Measurements from ENCODE around the gene RPL12. TPM values are rescaled to one million over a fixed set of nuclear protein-coding genes. Genes with fewer than 3 reads are reported as not detected.

RPL12 gene
- total RNA-seq, 1 donor from 2014 or later = 1,018 TPM

DNA sequence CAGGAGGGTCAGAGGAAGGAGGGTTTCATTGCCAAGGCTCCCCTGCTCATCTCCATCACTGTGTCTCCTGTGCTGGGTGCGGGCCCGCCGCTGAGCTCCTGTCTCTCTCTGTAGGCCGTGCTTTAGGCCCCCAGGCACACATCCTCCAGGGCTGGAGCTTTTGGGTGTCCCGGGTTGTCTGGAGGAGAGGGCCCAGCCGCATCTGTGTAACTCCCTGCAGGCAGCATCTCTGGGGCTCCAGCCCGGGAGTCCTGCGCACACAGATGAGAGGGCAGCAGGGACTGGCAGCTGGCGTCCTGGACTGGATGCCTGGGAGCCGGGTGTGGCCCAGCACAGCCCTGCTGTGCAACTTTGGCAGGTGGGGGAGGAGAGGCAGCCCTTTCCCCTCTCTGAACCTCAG is 40.3 kb upstream of the RPL12 start:
- peaks cover 94% of the 10 kb centered on the region for H3K36me3 ChIP-seq
- H3K9me3 ChIP-seq = no peaks in the 10 kb centered on the region
- no peak overlapping the region for H3K4me3 ChIP-seq
- ATAC-seq = no peak
- H3K27ac ChIP-seq = no peak overlapping the region
- no peak for DNase-seq
- intact Hi-C loops (cut with DNase I) = no loop called here
- TF ChIP-seq, protein P1, sequence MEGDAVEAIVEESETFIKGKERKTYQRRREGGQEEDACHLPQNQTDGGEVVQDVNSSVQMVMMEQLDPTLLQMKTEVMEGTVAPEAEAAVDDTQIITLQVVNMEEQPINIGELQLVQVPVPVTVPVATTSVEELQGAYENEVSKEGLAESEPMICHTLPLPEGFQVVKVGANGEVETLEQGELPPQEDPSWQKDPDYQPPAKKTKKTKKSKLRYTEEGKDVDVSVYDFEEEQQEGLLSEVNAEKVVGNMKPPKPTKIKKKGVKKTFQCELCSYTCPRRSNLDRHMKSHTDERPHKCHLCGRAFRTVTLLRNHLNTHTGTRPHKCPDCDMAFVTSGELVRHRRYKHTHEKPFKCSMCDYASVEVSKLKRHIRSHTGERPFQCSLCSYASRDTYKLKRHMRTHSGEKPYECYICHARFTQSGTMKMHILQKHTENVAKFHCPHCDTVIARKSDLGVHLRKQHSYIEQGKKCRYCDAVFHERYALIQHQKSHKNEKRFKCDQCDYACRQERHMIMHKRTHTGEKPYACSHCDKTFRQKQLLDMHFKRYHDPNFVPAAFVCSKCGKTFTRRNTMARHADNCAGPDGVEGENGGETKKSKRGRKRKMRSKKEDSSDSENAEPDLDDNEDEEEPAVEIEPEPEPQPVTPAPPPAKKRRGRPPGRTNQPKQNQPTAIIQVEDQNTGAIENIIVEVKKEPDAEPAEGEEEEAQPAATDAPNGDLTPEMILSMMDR (IDR thresholded peaks at IDR 0.05) = no peak
- H3K27me3 ChIP-seq (ENCODE audit: low read depth) = no peaks in the 10 kb centered on the region
- peaks cover 3% of the 10 kb centered on the region for H3K4me1 ChIP-seq

DNA sequence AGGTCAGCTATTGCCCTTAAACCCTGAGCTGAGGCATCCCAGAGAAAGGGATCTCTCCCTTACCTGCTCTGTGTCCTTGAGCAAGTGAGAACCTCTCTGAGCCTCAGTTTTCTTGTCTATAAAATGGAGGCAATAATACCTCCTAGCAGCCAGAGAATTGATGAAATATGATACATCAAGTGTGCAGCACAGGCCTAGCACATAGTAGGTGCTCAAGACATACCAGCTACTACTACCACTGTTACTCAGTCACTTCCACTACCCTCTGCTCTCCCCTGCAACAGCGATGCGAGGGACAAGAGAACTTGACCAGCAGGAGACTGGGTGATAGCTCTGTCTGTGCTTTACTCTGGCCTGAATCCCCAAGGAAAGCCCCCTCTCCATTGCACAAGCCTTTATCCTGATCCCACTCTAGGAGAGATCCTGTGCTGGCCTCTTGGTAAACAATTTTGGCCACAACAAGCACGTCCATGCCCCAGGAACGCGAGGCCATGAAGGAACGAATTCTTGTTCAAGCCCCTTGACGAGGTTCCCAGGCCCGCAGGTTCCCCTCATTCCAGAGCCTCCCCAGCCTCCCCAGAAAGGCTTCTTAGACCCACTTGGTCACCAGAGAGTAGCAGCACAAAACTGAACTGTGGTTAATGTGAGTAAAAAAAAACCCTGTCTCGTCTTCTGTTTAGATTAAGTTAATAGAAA is 39.5 kb upstream of the RPL12 start:
- peaks cover 94% of the 10 kb centered on the region for H3K36me3 ChIP-seq
- H3K9me3 ChIP-seq = no peaks in the 10 kb centered on the region
- TF ChIP-seq, protein P1 (IDR thresholded peaks at IDR 0.05) = no peak
- no peaks in the 10 kb centered on the region for H3K27me3 ChIP-seq (ENCODE audit: low read depth)
- no peak overlapping the region for H3K27ac ChIP-seq
- ATAC-seq (no peak), DNase-seq (no peak)
- intact Hi-C loops (cut with DNase I) = no loop called here
- H3K4me3 ChIP-seq = no peak overlapping the region
- H3K4me1 ChIP-seq = peaks cover 3% of the 10 kb centered on the region

DNA sequence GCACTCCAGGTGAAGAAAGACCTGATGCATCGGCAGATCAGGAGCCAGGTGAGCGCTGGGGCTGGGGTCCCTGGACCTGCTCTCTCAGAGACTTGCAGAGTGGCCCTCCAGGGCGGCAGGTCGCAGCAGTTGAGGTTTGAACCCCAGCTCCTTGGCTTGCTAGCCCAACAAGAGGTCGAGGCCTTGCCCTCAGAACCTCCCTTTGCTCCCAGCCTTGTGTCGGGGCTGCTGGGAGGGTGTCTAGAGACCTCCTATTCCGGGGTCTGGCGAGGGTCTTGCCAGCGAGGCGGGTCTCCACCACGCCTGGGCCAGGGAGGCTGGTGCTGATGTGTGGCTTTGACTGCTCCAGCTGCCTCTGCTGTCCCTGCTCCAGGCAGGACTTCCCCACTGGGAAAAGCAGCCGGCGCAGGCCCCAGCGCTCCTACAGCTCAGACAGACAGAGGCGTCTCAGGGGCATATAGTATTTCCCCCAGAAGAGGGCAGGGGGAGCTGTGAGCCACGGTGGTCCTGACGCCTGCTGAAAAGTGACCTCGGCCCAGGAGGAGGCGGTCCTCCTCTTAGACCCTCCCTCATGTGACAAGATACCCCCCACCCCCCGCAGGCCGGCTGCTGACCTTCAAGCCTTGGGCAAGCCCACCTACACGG is 38.4 kb upstream of the RPL12 start:
- Histone ChIP-seq H3K4me3 (no peak overlapping the region), H3K27me3 (ENCODE audit: low read depth) (no peaks in the 10 kb centered on the region), H3K27ac (no peak overlapping the region), H3K36me3 (peaks cover 98% of the 10 kb centered on the region), H3K9me3 (no peaks in the 10 kb centered on the region), H3K4me1 (no peaks in the 10 kb centered on the region)
- DNase-seq (no peak), ATAC-seq (no peak)
- TF ChIP-seq, protein P1 (IDR thresholded peaks at IDR 0.05) = no peak
- intact Hi-C loops (cut with DNase I) = no loop called here

DNA sequence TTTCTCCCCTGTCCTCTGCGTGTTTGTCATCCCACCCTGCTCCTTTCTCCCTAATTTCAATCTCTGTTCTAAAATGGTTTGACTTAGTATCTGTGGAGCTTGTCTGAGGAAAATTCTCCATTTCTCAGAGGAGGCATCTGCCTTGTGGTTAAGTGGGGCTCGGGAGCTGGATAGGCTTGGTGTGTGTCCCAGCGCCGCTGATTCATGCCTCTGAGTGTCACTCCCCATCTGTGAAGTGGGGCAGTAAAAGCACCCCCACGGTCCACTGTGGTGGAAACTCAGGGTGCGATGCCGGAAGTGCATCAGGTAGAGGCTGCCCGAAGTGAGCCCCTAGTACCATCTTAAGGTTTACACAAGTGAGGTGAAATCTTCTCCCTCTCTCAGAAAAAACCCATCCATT is 37.7 kb upstream of the RPL12 start:
- TF ChIP-seq, protein P1 (IDR thresholded peaks at IDR 0.05) = no peak
- H3K27me3 ChIP-seq (ENCODE audit: low read depth) = no peaks in the 10 kb centered on the region
- no peak overlapping the region for H3K27ac ChIP-seq
- DNase-seq (no peak), ATAC-seq (no peak)
- H3K36me3 ChIP-seq = peaks cover 97% of the 10 kb centered on the region
- H3K9me3 ChIP-seq = no peaks in the 10 kb centered on the region
- intact Hi-C loops (cut with DNase I) = no loop called here
- H3K4me3 ChIP-seq = no peak overlapping the region
- H3K4me1 ChIP-seq = no peaks in the 10 kb centered on the region

DNA sequence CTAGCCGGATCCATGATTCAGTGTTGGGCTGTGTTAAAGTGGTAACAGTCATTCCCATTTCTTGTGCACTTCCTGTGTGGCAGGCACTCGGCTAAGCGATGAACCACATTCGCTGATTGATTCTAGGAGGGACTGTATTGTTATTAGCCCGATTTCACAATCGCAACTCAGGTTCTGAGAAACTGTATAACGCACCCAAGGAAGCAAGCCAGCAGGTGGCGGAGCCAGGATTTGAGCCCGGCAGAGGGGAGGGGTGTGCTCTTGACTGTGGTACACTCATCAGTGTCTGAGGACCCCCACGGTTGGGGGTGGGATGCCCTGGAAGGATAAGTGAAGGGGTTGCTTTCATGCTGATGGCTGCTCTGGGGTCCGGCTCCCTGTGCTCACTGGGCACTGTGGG is 34.8 kb upstream of the RPL12 start:
- no peak for DNase-seq
- intact Hi-C loops (cut with DNase I) = no loop called here
- Histone ChIP-seq H3K4me3 (no peak overlapping the region), H3K4me1 (no peaks in the 10 kb centered on the region), H3K36me3 (peaks cover 95% of the 10 kb centered on the region), H3K27me3 (ENCODE audit: low read depth) (no peaks in the 10 kb centered on the region), H3K27ac (no peak overlapping the region), H3K9me3 (no peaks in the 10 kb centered on the region)
- TF ChIP-seq, protein P1 (IDR thresholded peaks at IDR 0.05) = no peak
- no peak for ATAC-seq

Data from lower lobe of right lung (tissue), 2 donors.